ENCODE measurements around the gene MFRP.
A peak's percentile ranks its signal among the peaks of the same experiment; 100 is the strongest.

The MFRP gene

DNA sequence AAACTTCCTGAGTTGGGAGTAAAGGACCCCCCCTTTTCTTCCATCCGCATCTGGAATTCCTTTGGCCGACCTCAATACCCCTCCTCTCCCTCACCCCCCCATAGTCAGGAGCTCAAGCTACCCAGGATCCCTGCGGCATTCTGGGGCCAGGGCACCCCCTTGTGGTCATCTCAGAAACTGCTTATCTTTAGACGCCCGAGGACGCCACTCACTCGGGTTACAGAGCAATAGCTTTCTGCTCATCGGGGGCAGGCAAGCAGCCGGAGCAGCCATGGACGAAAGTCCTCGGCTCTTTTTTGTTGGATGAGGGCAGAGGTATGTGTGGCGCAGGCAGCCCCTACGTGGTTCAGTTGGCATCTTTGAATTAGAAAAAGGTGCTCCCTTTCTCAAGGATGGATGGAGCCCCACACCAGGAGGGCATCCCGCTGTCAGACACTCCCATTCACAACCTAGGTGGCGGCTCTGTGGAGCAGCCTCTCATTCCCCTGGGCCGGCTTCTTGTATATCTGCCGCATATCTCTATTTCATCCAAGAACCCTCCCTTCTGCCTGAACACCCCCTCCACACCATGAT is 8.1 kb downstream of the MFRP start:
- H3K27ac ChIP-seq: no peak overlapping the region
- no peak for TF ChIP-seq ZFX (IDR thresholded peaks at IDR 0.05)
- TF ChIP-seq, protein P1, sequence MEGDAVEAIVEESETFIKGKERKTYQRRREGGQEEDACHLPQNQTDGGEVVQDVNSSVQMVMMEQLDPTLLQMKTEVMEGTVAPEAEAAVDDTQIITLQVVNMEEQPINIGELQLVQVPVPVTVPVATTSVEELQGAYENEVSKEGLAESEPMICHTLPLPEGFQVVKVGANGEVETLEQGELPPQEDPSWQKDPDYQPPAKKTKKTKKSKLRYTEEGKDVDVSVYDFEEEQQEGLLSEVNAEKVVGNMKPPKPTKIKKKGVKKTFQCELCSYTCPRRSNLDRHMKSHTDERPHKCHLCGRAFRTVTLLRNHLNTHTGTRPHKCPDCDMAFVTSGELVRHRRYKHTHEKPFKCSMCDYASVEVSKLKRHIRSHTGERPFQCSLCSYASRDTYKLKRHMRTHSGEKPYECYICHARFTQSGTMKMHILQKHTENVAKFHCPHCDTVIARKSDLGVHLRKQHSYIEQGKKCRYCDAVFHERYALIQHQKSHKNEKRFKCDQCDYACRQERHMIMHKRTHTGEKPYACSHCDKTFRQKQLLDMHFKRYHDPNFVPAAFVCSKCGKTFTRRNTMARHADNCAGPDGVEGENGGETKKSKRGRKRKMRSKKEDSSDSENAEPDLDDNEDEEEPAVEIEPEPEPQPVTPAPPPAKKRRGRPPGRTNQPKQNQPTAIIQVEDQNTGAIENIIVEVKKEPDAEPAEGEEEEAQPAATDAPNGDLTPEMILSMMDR (conservative IDR thresholded peaks at IDR 0.05): peak; percentile 97

DNA sequence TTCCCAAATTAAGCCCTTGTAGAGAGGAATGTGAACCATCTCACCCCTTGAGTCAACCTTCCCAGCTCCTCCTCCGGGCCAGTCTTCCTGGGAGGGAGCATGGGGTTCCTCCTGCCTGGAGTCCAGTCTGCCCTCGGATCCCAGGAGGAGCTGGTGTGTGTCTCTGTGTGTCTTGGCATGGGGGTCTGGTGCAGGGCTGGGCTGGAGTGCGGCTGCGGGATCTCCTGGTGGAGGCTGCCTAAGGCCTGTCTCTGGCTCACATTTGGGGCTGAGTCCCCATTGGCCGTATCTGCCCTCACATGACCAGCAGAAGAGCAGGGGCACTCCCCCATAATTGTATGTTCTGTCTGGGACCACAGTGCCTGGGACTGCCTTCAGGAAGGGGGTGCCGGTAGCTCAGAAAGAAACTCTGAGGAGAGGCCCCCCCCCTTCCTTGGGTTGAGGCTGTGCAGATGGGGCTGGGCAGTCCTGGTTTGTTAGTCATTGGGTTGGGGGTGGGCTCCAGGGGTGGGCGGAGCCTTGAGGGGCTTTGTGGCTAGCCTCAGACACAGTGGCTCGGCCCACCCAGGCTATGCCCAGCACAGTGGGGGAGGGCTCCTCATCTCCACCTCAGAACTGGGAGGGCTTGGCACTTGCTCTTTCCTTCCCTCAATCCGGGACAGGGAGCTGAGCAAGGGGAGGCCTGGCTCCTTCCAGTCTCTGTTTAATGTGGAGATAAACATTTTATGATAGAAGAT is 8.8 kb downstream of the MFRP start:
- H3K27ac ChIP-seq: no peak overlapping the region
- TF ChIP-seq, protein P1 (conservative IDR thresholded peaks at IDR 0.05): 0 out of 2 replicates have a peak, but pooled peaks have one; percentile 32
- no peak for TF ChIP-seq ZFX (IDR thresholded peaks at IDR 0.05)

DNA sequence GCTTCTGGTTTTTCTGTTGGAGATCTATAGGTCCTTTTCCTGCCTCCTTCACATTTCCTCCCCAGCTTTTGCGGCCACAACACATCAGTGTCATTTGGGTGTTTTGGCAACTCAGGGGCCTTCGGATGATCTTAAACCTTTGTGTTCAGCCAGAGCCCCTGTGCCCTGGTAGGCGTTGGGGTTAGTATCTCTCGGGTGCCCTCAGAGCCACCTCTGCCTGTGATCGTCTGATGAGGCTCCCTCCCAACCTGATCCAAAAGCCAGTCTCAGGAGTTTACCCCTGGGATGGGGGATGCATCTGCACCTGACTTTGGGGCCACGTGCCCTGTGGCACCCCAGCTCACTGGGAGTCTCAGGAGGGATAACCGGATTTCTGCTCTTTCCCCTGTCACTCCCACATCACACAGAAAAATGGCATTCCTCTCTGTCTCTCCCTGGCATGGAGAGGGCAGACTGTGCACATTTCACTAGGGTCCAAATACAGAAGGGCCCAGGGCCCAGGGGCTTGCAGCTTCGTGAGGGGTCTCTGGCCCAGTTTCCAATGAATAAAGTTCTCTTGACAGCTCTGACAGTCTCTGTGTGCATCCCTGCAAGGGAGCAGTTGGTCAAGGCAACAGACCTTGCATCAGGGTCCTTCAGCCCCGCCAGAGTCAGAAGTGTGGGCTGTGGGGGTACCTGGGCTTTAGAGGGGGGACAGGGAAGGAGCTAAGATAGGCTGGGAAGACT is 9.6 kb downstream of the MFRP start:
- no peak for TF ChIP-seq ZFX (IDR thresholded peaks at IDR 0.05)
- TF ChIP-seq, protein P1 (conservative IDR thresholded peaks at IDR 0.05): no peak
- no peak overlapping the region for H3K27ac ChIP-seq

DNA sequence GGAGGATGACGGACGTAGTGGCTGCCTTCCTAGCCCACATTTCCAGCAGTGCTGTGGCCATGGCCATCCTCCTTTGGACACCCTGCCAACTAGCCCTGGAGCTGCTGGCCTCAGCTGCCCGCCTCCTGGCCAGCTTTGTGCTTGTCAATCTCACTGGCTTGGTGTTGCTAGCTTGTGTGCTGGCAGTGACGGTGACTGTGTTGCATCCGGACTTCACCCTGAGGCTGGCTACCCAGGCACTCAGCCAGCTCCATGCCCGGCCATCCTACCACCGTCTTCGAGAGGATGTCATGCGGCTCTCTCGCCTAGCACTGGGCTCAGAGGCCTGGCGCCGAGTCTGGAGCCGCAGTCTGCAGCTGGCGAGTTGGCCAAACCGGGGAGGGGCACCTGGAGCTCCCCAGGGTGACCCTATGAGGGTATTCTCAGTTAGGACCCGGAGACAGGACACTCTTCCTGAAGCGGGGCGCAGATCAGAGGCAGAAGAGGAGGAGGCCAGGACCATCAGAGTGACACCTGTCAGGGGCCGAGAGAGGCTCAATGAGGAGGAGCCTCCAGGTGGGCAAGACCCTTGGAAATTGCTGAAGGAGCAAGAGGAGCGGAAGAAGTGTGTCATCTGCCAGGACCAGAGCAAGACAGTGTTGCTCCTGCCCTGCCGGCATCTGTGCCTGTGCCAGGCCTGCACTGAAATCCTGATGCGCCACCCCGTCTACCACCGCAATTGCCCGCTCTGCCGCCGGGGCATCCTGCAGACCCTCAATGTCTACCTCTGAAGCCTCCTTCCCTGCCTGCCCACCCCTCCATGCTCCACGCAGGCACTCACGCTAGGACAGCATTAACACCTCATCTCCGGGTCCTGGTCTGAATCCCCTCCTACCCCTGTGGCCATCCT is 10.6 kb downstream of the MFRP start:
- no peak for TF ChIP-seq ZFX (IDR thresholded peaks at IDR 0.05)
- TF ChIP-seq, protein P1 (conservative IDR thresholded peaks at IDR 0.05): no peak
- peak overlapping the region; percentile 84 for H3K27ac ChIP-seq

DNA sequence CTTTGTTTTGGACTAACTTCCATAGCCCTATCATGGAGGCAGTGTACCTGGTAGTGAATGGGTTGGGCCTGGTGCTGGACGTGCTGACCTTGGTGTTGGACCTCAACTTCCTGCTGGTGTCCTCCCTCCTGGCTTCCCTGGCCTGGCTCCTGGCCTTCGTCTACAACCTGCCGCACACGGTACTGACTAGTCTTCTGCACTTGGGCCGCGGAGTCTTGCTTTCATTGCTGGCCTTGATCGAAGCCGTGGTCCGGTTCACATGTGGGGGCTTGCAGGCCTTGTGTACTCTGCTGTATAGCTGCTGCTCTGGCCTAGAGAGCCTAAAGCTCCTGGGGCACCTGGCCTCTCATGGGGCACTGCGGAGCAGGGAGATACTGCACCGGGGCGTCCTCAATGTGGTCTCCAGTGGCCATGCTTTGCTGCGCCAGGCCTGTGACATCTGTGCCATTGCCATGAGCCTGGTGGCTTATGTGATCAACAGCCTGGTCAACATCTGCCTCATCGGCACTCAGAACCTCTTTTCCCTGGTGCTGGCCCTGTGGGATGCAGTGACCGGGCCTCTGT is 11.3 kb downstream of the MFRP start:
- H3K27ac ChIP-seq: peak overlapping the region; percentile 84

DNA sequence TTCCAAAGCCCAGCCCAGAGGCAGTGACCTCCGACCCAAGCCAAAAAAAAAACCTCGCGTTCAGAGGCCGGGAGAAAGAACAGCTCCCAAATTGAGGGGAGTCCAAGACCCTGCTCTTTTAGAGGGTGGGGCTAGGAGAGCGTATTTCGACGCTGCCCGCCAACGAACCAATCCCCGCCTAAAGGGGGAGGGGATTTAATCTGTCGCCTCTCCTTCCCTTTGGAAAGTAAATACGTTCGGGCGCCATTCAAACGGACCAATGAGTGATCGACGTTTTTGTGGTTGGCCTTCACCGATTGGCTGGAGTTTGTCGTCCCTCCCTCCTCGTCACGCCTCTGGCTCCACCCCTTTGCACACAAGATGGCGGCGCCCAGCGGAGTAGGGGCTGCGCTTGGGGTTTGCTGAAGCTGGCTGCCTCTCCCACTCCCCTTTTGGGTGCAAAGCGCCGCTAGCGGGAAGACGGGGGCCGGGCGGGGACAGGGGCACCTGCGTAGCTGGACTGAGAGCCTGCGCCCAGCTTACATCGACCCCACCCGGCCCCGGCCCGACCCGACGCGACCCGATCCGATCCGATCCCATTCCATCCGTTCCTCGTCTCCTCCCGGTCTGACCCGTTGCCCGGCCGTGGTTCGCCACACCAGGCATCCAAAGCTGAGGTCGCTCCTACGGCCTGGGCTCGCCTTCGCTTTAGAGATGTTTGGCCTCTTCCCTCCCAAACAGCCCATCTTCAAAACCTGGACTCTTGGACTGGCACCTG is 12.2 kb downstream of the MFRP start, which contains the start of gene RNF26:
Gene RNF26, plus strand, starts transcription at position 354 of the 757 bp plus-strand sequence. CDS start 596 bp downstream, outside the sequence.
- H3K27ac ChIP-seq: peak within 1 kb of the TSS; percentile 84
- TF ChIP-seq ZFX (IDR thresholded peaks at IDR 0.05): no peak; the same call in 1 of the 2 replicates
- TF ChIP-seq, protein P1 (conservative IDR thresholded peaks at IDR 0.05): no peak

More for the DNA sequence above, 11.3 kb downstream of the MFRP start:
- TF ChIP-seq ZFX (IDR thresholded peaks at IDR 0.05): no peak
- TF ChIP-seq, protein P1 (conservative IDR thresholded peaks at IDR 0.05): no peak
